Measurements from ENCODE around the gene COX7A2. TPM values are rescaled to one million over a fixed set of nuclear protein-coding genes. Genes with fewer than 3 reads are reported as not detected.

The COX7A2 gene
- total and polyA plus RNA-seq, 10 of the 15 experiments (the other 5 are each of a cell fraction or from before 2014, with no cell fraction given) = 199 to 1,834 (median 576) TPM

- Histone ChIP-seq H3K9me3 (replicated peaks; ENCODE audit: control insufficient read depth, insufficient read depth, low read length) (no peaks in the 10 kb centered on the region), H3K36me3 (ENCODE audit: control insufficient read depth in 2 of 2, insufficient read depth in 2 of 2, low read length in 1 of 2) (0 out of 4 replicates have a peak, but pooled peaks cover 0 to 3% of the 10 kb centered on the region in 2 experiments), H3K4me1 (ENCODE audit: control insufficient read depth, insufficient read depth, low read length) (no peaks in the 10 kb centered on the region), H3K4me2 (ENCODE audit: control insufficient read depth, insufficient read depth) (peak overlapping the region; percentile 52), H2AFZ (ENCODE audit: control insufficient read depth, low read depth, low read length) (no peak overlapping the region), H3K9ac (ENCODE audit: control insufficient read depth, insufficient read depth, low read length) (no peak overlapping the region), H3K4me3 (peak overlapping the region; percentile 74), H3K79me2 (ENCODE audit: control insufficient read depth, insufficient read depth, low read length) (peaks cover 62% of the 10 kb centered on the region), H3K27ac (ENCODE audit: control insufficient read depth, insufficient read depth) (0 out of 2 replicates have a peak overlapping the region, but pooled peaks have one; percentile 20), H4K20me1 (ENCODE audit: control insufficient read depth, insufficient read depth) (no peaks in the 10 kb centered on the region), H3K27me3 (replicated peaks in 1 of 2; ENCODE audit: control insufficient read depth in 2 of 2, insufficient read depth in 2 of 2, low read length in 1 of 2) (no peaks in the 10 kb centered on the region)
- in situ Hi-C loops (cut with MboI) (loop anchor here (10.0 kb wide), 1 partner anchor 468 kb away; no protein-coding TSS in a partner anchor), intact Hi-C loops (cut with micrococcal nuclease; ENCODE audit: unreplicated experiment) (no loop called here)
- BruUV-seq (replicated peaks) = no TSS peak
- 96% methylated on average over 2 of the region's 2 CpGs for WGBS (ENCODE audit: insufficient coverage, insufficient replicate concordance, low lambda C conversion rate, missing lambda C conversion rate)
- POLR2A ChIA-PET = no interaction called here
- RAD21 ChIA-PET (ENCODE audit: unreplicated experiment) = interaction anchor here (0.5 to 1.9 kb wide), 2 partner anchors 10 to 129 kb away, joined by 3 to 5 read pairs (median 4); no protein-coding TSS in a partner anchor
- ATAC-seq (no peak), FAIRE-seq (no peak), DNase-seq (ENCODE audit: low read depth, low spot score) (no peak)
- CTCF ChIA-PET = interaction anchor here (1.2 kb wide), 1 partner anchor 8 kb away, joined by 3 read pairs; no protein-coding TSS in a partner anchor
- SMC1A ChIA-PET (ENCODE audit: uncharacterized antibody, unreplicated experiment) = interaction anchor here (1.2 to 12.7 kb wide), 2 partner anchors 8 to 17 kb away, joined by 5 to 196 read pairs; no protein-coding TSS in a partner anchor
- TF ChIP-seq BCL3 (IDR thresholded peaks at IDR 0.05; ENCODE audit: borderline replicate concordance, insufficient read depth, low read depth, low read length, poor library complexity, severe bottlenecking) = no peak
- TF ChIP-seq JUND (IDR thresholded peaks at IDR 0.05; ENCODE audit: low read depth, low read length) = no peak
- TF ChIP-seq TCF12 (IDR thresholded peaks at IDR 0.05; ENCODE audit: low read depth, low read length) = no peak
- TF ChIP-seq, protein P1, sequence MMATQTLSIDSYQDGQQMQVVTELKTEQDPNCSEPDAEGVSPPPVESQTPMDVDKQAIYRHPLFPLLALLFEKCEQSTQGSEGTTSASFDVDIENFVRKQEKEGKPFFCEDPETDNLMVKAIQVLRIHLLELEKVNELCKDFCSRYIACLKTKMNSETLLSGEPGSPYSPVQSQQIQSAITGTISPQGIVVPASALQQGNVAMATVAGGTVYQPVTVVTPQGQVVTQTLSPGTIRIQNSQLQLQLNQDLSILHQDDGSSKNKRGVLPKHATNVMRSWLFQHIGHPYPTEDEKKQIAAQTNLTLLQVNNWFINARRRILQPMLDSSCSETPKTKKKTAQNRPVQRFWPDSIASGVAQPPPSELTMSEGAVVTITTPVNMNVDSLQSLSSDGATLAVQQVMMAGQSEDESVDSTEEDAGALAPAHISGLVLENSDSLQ (IDR thresholded peaks at IDR 0.05) = no peak
- no peak for TF ChIP-seq SREBF2 (IDR thresholded peaks at IDR 0.05; ENCODE audit: low read length)
- TF ChIP-seq RUNX3 (IDR thresholded peaks at IDR 0.05; ENCODE audit: low read length) = no peak
- no peak for TF ChIP-seq POLR2A (IDR thresholded peaks at IDR 0.05; ENCODE audit: low read depth, low read length)
Observed at GRCh38 chr6:75286955-75287354, 43.4 kb upstream of the COX7A2 start.

All from GM12878 (cell line).